CD4-positive, alpha-beta T cell treated with Interferon gamma for 1 hour (primary cell): ENCODE data around the gene TOLLIP.
"Not testable (repeated sequence)": the region's sequence is repeated elsewhere in the genome, so short reads cannot be mapped to it uniquely, and the experiment has no call there.

ENCODE experiments used
- DNase-seq: peaks from one replicate; pipeline ENCODE4 v3.0.0-alpha.2; 2020

TOLLIP gene

DNA sequence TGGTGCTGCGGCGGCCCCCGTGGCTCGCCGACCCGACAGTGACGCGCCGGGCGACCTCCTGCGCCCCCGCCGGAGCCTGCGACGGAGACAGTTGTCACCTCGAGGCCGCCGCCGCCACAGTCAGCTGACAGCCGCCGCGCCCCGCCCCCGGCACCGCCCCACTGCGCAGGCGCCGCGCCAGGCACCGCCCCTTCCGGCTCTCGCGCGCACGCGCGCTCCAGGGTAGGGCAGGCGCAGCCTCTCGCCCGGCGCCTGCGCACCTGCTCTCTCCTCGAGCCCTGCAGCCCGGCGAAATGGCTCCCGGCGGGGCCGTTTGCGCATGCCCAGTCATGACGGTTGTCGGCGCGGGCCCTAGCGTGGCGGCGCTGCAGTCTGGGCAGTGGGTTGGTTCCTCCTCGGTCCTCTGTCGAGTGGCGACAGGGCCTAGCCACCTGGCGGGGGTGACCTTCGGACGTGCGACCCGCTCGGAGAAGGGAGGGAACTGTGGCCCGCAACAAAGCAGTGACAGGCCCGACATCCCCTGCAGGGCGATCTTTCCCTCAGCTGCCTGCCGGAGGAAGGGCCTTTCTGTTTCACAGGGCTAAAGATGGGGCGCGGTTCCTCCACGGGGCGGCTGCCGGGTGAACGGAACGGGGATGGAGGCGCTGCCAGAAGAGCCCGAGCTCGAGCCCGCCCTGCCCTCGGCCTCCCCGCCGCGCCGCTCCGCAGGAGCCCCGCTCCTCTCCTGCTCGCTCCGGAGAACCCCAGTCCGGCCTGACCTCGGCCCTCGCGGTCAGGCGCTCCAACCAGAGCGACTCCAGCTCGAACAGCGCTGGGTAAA is at the start of gene TOLLIP:
TSS of gene TOLLIP (minus strand) at position 135 of the 820 bp plus-strand sequence. CDS start at position 1, 134 bp downstream.
- peak; percentile 96 for DNase-seq

DNA sequence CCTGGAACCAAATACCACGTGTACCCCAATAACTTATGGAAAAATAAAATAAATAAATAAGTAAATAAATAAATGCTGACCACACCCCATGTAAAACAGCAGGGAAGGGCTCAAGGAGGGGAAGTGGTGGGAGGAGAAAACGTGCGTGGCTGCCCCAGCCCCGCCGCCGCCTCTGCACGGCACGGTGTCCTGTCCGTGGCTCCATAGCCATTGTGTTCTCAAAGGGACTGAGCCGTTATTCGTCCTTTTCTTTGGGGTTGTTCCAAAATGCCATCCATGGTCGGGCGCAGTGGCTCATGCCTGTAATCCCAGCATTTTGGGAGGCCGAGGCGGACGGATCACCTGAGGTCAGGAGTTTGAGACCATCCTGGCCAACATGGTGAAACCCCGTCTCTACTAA is 49.5 kb upstream of the TOLLIP start:
- DNase-seq, result not testable (repeated sequence)

GRCh38 chr11:1358286-1358685 is 48.9 kb upstream of the TOLLIP start:
- DNase-seq, result no peak

GRCh38 chr11:1356478-1356960 is 47.1 kb upstream of the TOLLIP start:
- DNase-seq, result no peak

- no peak for DNase-seq
Measured at GRCh38 chr11:1356007-1356435, 46.6 kb upstream of the TOLLIP start.

DNA sequence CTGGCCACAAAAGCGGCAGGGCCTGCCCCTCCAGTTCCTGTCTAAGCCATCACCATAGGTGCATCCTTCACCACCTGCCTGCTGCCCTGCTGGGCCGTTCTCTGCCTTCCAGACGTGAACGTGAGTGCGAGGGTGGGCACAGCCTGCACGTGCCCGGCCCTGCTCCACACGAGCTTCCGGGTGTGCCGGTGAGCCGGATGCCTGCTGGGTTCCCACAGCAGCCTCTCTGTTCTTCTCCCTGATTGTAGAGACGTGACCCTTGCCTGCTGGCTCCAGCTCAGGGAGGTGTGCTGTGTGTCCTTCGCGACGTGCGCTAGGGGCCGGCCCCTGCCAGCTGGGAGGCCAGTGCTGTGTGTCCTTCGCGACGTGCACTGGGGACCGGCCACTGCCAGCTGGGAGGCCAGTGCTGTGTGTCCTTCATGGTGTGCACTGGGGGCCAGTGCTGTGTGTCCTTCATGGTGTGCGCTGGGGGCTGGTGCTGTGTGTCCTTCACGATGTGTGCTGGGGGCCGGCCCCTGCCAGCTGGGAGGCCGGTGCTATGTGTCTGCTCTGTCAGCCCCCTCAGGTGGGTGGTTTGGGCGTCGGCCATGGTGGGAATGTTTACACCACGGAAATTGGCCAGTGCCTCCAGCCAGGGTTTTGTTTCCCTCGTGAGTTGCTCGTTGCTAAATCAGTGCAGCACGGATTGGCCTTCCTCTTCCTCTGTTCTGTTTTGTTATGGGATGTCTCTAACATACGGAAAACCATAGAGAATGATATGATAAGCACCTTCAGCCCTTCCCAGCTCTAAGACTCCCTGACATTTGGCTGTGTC is 44.9 kb upstream of the TOLLIP start:
- no peak for DNase-seq

GRCh38 chr11:1353383-1354124 is 44.1 kb upstream of the TOLLIP start:
- no peak for DNase-seq

DNA sequence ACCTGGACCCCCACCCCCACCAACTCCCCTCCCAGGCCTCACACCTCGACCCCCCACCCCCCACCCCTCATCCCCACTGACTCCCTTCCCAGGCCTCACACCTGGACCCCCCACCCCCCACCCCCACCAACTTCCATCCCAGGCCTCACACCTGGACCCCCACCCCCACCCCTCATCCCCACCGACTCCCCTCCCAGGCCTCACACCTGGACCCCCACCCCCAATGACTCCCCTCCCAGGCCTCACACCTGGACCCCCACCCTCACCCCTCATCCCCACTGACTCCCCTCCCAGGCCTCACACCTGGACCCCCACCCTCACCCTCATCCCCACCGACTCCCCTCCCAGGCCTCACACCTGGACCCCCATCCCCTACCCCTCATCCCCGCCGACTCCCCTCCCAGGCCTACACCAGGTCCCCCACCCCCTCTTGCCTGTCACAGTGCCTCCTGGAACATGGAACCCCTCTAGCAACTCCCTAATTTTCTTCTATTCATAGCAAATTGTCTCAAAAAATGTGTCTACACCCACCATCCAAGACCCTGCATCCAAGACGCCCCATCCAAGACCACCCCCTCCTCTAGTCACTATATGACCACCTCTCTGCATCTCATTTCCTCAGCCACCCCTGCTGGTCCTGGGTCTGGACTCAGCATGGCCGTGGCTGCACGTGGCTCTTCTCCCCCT is 43.4 kb upstream of the TOLLIP start:
- DNase-seq, result no peak

DNA sequence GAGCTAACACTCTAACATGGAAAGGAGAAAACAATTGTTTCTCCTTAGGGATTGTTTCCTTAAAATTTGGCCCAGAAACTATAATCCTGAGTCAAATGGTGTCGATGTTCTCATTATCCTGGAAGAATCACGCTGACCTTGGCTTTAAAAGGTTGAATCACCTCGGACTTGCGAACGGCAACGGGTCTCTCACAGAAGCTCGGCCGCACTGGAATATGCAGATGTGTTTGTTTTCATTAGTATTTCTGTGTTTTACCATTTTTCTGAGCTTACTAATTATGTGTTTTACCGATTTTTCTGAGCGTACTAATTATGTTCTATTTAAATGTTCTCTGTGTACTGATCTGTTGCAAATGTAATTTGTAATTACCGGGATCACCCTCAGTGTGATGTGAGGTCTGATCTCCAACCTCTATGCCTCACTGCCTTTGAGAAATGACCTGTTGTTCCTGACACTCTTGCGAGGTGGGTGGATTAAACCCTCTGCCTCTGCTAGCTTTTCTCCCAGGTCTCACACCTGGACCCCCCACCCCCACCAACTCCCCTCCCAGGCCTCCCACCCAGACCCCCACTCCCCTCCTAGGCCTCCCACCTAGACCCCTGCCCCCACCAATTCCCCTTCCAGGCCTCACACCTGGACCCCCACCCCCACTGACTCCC is 42.0 kb upstream of the TOLLIP start:
- no peak for DNase-seq

DNA sequence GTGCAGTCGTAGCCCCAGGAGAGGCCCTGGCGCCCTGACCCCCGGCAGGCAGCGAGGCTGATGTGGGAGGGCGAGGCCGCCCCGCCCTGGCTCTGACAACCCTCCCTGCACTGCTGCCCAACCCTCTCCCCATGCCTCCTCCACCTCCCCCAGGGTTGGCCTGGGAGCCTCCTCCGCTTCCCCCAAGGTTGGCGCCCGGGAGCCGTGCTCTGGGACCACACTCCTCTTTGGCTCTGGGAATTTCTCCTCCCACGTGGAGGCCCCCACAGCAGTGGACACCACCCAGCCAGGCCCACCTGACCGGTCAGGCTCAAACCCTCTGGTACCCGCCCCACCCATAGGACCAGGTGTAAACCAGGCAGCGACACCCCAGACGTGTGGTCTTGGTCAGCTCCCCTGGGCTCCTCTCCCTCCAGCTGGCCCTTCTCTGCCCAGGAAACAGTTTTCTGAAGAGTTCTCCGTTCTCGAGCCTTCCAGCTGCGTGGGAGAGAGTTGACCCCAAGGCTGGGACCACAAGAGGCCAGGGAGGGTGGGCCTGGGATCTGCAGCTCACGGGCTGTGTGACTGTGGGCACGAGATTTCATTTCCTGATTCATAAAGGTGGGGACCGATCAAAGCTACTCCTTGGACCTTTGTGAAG is 40.8 kb upstream of the TOLLIP start:
- DNase-seq, result no peak

GRCh38 chr11:1349327-1350041 is 40.1 kb upstream of the TOLLIP start:
- DNase-seq, result no peak

- DNase-seq, result no peak
Measured at GRCh38 chr11:1348796-1349326, 39.4 kb upstream of the TOLLIP start.

- DNase-seq, result no peak
Measured at GRCh38 chr11:1348146-1348795, 38.8 kb upstream of the TOLLIP start.

DNA sequence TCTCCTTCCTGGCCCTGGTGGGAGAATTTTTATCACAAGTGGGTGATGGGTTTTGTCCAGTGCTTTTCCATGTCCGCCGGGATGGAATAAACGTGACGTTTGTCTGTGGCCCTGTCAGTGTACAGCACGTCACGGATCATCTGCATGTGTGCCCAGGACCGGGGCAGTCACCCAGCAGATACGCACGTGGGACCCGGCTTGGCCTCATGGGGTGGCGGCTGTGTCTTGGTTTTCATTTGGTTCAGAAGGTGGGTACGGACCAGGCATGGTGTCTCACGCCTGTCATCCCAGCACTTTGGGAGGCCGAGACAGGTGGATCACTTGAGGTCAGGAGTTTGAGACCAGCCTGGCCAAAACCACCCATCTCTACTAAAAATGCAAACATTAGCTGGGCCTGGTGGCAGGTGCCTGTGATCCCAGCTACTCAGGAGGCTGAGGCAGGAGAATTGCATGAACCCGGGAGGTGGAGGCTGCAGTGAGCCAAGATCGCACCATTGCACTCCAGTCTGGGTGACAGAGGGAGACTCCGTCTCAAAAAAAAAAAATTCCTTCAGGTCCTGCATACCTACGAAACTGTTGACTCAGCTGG is 38.1 kb upstream of the TOLLIP start:
- DNase-seq, result not testable (repeated sequence)

DNA sequence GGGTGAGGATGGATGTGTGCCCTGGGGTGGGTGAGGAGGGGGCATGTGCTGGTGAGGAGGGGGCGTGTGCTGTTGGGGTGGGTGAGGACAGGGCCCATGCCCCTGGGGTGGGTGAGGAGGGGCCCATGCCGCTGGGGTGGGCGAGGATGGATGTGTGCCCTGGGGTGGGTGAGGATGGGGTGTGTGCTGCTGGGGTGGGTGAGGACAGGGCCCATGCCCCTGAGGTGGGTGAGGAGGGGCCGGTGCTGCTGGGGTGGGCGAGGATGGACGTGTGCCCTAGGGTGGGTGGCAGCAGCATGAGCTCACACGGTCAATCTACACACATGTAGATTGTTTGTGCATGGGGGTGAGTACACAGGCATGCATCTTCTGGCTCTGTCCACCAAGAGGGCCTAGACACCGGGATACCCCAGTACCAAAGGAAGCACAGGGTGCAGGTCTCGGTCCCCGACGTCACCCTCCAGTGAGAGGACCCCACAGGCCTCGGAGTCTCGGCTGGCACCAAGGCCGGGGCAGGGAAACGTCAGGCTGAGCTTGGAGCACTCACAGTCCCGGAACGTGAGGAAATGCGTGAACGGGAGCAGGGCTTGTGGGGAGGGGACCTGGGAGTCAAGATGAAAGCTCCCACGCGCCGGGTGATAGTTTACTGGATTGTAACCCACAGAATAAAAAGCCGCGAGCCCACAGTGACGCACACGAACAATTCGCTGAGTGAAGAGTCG is 37.4 kb upstream of the TOLLIP start:
- DNase-seq, result no peak

GRCh38 chr11:1345737-1346513 is 36.5 kb upstream of the TOLLIP start:
- no peak for DNase-seq

DNA sequence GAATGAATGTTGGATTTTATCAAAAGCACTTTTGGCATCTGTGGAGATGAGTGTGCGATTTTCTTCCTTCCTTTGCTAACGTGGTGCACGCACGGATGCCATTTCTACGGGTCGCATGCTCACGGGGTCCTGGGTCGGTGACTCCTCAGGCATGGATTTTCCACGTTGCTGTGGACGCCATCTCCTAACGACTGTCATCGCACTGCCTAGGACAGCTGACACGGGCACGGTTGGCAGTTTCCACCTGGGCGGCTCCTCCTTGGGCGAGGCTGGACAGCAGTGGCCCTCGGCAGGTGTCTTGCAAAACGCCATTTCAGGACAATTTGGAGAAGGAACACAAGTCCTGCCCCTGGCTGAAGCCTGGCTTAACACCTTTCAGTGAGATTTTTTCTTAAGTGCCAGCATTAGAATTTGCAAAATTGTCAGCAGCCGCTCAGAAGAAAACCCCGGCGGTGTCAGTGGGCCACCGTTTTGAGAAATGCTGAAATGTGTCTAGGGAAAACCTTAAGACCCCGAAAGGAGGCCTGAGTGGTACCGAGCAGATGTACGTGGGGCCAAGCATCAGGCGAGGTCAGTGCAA is 34.7 kb upstream of the TOLLIP start:
- no peak for DNase-seq
